HAP-1 (cell line): ENCODE data around the gene THYN1.

Experiments used
- DNase-seq, 2 experiments: peaks; one replicate each; pipeline ENCODE4 v3.0.0-alpha.2; 2016 to 2020; ENCODE audit warnings: low spot score in 2 of 2
- H3K27me3 ChIP-seq: fragments of 250-450 bp; sonication (Bioruptor Pico); 2 replicates; pipeline ENCODE4 v1.5.1; 2020; ENCODE audit warnings: low read depth, mild to moderate bottlenecking, moderate library complexity
- H3K36me3 ChIP-seq: fragments of 250-450 bp; sonication (Bioruptor Pico); replicated peaks from 2 replicates; pipeline ENCODE4 v1.5.1; 2020; ENCODE audit warnings: mild to moderate bottlenecking
- H3K4me1 ChIP-seq: fragments of 250-450 bp; sonication (Bioruptor Pico); 2 replicates; pipeline ENCODE4 v1.5.1; 2020; ENCODE audit warnings: mild to moderate bottlenecking
- H3K4me3 ChIP-seq: fragments of 250-450 bp; sonication (Bioruptor Pico); 2 replicates; pipeline ENCODE4 v1.5.1; 2020; ENCODE audit warnings: mild to moderate bottlenecking, moderate library complexity
- H3K9me3 ChIP-seq: fragments of 250-450 bp; sonication (Bioruptor Pico); 2 replicates; pipeline ENCODE4 v1.5.1; 2020; ENCODE audit warnings: mild to moderate bottlenecking, moderate library complexity
- in situ Hi-C: fragments of 300-500 bp; cut with MboI; formaldehyde crosslinking; loops from 3 replicates; pipeline ENCODE4 v1.14.3; 2020; ENCODE audit warnings: low sequenced_read_pairs, inconsistent platforms, mixed read lengths

THYN1 gene

GRCh38 chr11:134250246-134250645, 2.9 kb downstream of the THYN1 start:
- in situ Hi-C loops, result no loop called here
- no peak for DNase-seq
- no peaks in the 10 kb centered on the region for H3K27me3 ChIP-seq
- no peak overlapping the region for H3K4me3 ChIP-seq
- no peaks in the 10 kb centered on the region for H3K9me3 ChIP-seq
- H3K4me1 ChIP-seq, result peaks cover 20% of the 10 kb centered on the region
- peaks cover 30% of the 10 kb centered on the region for H3K36me3 ChIP-seq

GRCh38 chr11:134248910-134249480, 4.2 kb downstream of the THYN1 start:
- Histone ChIP-seq H3K27me3 (no peaks in the 10 kb centered on the region), H3K36me3 (peaks cover 39% of the 10 kb centered on the region), H3K9me3 (no peaks in the 10 kb centered on the region), H3K4me1 (peaks cover 13% of the 10 kb centered on the region), H3K4me3 (no peak overlapping the region)
- DNase-seq, result no peak
- in situ Hi-C loops, result no loop called here

- Histone ChIP-seq H3K4me3 (no peak overlapping the region), H3K27me3 (no peaks in the 10 kb centered on the region), H3K9me3 (no peaks in the 10 kb centered on the region), H3K36me3 (peaks cover 49% of the 10 kb centered on the region), H3K4me1 (peaks cover 5% of the 10 kb centered on the region)
- no peak for DNase-seq
- in situ Hi-C loops, result no loop called here
Observed at GRCh38 chr11:134246678-134247077, 6.5 kb downstream of the THYN1 start.

DNA sequence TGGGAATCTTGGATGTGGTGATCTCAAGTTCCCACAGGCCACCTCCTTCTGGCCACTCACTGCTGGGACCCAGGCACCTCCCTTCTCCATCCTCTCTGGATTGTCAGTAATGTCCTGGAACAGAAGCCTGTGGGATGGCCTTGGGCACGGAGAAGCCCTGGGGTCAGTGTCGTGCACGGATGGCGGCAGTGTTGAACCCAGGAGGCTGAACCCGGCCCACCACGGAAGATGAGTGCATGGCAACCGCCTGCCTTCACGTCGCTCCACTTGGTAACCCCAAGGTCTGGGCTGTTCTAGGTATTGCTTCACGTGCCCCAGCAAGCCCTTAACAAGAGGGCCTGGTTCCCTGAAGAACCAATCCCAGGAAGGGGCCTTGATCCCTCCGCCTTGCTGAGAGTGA, 7.1 kb downstream of the THYN1 start:
- peaks cover 52% of the 10 kb centered on the region for H3K36me3 ChIP-seq
- no peaks in the 10 kb centered on the region for H3K4me1 ChIP-seq
- H3K9me3 ChIP-seq, result no peaks in the 10 kb centered on the region
- no peak for DNase-seq
- no peaks in the 10 kb centered on the region for H3K27me3 ChIP-seq
- no peak overlapping the region for H3K4me3 ChIP-seq
- in situ Hi-C loops, result no loop called here

DNA sequence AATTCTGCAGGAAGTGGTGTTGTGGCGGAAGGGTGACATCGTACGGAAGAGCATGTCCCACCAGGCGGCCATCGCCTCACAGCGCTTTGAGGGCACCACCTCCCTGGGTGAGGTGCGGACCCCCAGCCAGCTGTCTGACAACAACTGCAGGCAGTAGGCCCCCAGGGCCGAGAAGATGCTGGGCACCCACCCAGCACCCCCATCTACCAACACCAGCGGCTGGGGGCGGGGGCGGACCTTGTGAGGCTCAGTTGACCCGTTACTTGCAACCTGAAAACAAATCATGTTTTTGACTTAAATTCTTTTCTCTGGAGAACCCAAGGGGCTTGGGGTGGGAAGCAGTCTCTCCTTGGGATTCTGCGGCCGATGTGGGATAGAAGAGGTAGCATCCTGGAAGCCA, 7.7 kb downstream of the THYN1 start:
- no peak for DNase-seq
- in situ Hi-C loops, result no loop called here
- H3K27me3 ChIP-seq, result no peaks in the 10 kb centered on the region
- H3K36me3 ChIP-seq, result peaks cover 53% of the 10 kb centered on the region
- H3K4me1 ChIP-seq, result no peaks in the 10 kb centered on the region
- H3K9me3 ChIP-seq, result no peaks in the 10 kb centered on the region
- H3K4me3 ChIP-seq, result no peak overlapping the region

DNA sequence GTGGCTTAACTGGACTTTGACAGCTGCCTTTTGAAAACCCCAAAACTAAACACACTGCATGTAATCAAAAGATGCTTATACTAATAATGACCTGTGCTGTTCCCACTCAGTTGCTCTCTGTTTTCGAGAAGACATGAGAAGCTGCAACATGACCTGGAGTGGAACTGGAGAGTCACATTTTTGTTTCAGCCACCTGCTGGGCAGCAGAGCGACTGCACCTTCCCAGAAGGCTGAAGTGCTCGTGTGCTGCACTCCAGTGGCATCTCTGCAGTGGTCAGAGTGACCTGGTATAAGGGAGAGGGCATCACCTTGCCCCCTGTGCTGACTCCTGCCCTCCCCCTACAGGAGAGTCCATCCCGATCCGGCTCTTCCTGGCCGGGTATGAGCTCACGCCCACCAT, 8.6 kb downstream of the THYN1 start:
- no peak for DNase-seq
- Histone ChIP-seq H3K4me3 (no peak overlapping the region), H3K27me3 (no peaks in the 10 kb centered on the region), H3K4me1 (no peaks in the 10 kb centered on the region), H3K36me3 (peaks cover 52% of the 10 kb centered on the region), H3K9me3 (no peaks in the 10 kb centered on the region)
- in situ Hi-C loops, result no loop called here

DNA sequence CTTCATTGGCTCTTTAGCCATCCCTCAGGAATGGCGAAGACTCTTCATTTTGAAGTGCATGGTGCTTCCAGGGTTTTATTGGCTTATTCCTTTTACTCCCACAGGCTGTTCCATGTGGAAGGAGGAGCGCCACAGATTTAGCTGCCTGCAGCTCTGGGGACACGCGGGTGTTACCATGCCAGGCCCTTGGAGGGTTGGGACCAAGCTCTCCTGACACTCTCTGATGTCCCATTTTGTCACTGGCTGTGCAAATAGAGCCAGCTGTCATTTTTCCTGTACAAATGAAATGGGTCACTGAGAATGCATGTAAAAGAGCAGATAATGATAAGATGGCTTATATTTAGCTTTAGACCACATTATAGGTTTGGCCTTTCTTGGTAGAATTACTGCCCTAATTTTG, 9.2 kb downstream of the THYN1 start:
- no peaks in the 10 kb centered on the region for H3K27me3 ChIP-seq
- DNase-seq, result no peak
- in situ Hi-C loops, result no loop called here
- no peaks in the 10 kb centered on the region for H3K9me3 ChIP-seq
- no peak overlapping the region for H3K4me3 ChIP-seq
- H3K4me1 ChIP-seq, result no peaks in the 10 kb centered on the region
- peaks cover 47% of the 10 kb centered on the region for H3K36me3 ChIP-seq

- Histone ChIP-seq H3K36me3 (peaks cover 36% of the 10 kb centered on the region), H3K27me3 (no peaks in the 10 kb centered on the region), H3K9me3 (no peaks in the 10 kb centered on the region), H3K4me3 (no peak overlapping the region), H3K4me1 (no peaks in the 10 kb centered on the region)
- no peak for DNase-seq
- in situ Hi-C loops, result no loop called here
Observed at GRCh38 chr11:134242376-134242775, 10.8 kb downstream of the THYN1 start.

DNA sequence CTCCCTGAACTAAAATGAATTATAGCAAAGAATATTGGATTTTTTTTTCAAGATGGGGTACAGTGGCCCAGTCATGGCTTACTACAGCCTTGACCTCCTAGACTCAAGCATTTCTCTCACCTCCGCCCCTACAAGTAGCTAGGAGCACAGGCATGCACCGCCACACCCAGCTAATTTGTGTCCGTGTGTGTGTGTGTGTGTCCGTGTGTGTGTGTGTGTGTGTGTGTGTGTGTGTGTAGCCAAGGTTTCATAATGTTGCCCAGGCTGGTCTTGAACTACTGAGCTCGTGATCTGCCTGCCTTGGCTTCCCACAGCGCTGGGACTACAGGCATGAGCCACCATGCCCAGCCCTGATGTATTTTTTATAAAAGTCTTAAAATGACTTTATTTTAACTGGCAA, 12.6 kb downstream of the THYN1 start:
- Histone ChIP-seq H3K27me3 (no peaks in the 10 kb centered on the region), H3K9me3 (no peaks in the 10 kb centered on the region), H3K36me3 (peaks cover 41% of the 10 kb centered on the region), H3K4me3 (no peak overlapping the region), H3K4me1 (no peaks in the 10 kb centered on the region)
- in situ Hi-C loops, result no loop called here
- no peak for DNase-seq

DNA sequence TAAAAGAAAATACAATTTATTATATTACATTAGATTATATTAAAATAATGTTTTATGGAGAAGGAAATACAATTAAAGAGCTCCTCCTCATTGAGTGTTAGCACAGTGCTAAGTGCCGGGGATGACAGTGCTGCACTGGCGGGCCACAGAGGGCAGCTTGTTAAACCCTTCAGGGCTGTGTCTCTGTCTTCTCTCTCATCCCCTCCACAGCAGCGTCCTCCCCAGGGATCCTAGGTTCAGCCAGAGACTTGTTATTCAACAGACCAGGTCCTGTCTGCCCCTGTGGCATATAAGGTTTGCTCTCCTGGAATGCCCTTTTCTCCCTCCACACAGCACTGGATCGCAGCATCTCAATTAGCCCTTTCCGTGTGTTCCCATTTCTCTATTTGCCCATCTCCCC, 14.2 kb downstream of the THYN1 start:
- DNase-seq, result no peak
- Histone ChIP-seq H3K4me1 (no peaks in the 10 kb centered on the region), H3K27me3 (no peaks in the 10 kb centered on the region), H3K36me3 (peaks cover 30% of the 10 kb centered on the region), H3K4me3 (no peak overlapping the region), H3K9me3 (no peaks in the 10 kb centered on the region)
- in situ Hi-C loops, result no loop called here

- Histone ChIP-seq H3K9me3 (no peaks in the 10 kb centered on the region), H3K4me1 (no peaks in the 10 kb centered on the region), H3K36me3 (peaks cover 22% of the 10 kb centered on the region), H3K4me3 (no peak overlapping the region), H3K27me3 (no peaks in the 10 kb centered on the region)
- in situ Hi-C loops, result no loop called here
- DNase-seq, result no peak
Observed at GRCh38 chr11:134237557-134237922, 15.6 kb downstream of the THYN1 start.

GRCh38 chr11:134236834-134237556, 16.2 kb downstream of the THYN1 start:
- Histone ChIP-seq H3K27me3 (no peaks in the 10 kb centered on the region), H3K4me1 (no peaks in the 10 kb centered on the region), H3K9me3 (no peaks in the 10 kb centered on the region), H3K4me3 (no peak overlapping the region), H3K36me3 (peaks cover 22% of the 10 kb centered on the region)
- in situ Hi-C loops, result no loop called here
- DNase-seq, result no peak

- Histone ChIP-seq H3K9me3 (no peaks in the 10 kb centered on the region), H3K27me3 (no peaks in the 10 kb centered on the region), H3K36me3 (peaks cover 18% of the 10 kb centered on the region), H3K4me3 (no peak overlapping the region), H3K4me1 (no peaks in the 10 kb centered on the region)
- no peak for DNase-seq
- in situ Hi-C loops, result no loop called here
Observed at GRCh38 chr11:134235399-134235798, 17.8 kb downstream of the THYN1 start.

DNA sequence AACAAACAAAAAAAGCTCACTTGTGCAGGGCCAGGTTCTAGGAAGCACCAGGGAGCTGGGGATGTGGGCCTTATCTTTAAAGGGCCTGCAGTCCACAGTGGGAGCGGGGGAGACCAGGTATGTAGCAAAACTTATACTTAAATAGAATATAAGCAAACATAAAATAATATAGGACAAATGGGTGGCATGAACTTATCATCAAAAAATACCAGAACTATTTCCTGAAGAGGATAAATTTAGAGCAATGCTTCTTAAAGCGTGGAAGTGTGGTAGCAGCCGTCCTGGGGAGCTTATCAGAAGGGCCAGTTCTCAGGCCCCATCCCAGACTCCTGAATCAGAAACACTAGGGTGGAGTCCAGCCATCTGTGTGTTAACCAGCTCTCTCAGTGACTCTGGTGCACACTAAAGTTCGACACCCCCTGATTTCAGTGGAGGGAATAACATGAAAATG, 19.4 kb downstream of the THYN1 start:
- Histone ChIP-seq H3K36me3 (peaks cover 11% of the 10 kb centered on the region), H3K4me3 (no peak overlapping the region), H3K4me1 (no peaks in the 10 kb centered on the region), H3K27me3 (no peaks in the 10 kb centered on the region), H3K9me3 (no peaks in the 10 kb centered on the region)
- no peak for DNase-seq
- in situ Hi-C loops, result no loop called here
